Pancreas (tissue), 10 donors: Measurements from ENCODE around the gene CASP3. TPM values are rescaled to one million over a fixed set of nuclear protein-coding genes. Genes with fewer than 3 reads are reported as not detected.

ENCODE experiments used
- ATAC-seq, 4 donors: fragments of 200-7000 bp; cut with Tn5 transposase; one replicate each; pipeline versions ENCODE4 v1.8.0 to v1.9.1; 2020; ENCODE audit warnings: mild to moderate bottlenecking in 4 of 4, moderate library complexity in 4 of 4
- DNase-seq, 6 donors: peaks; one replicate each; pipeline ENCODE4 v3.0.0-alpha.2; 2020
- FAIRE-seq: peaks from 2 replicates; lab custom pipeline; 2012; peaks lifted over from hg19 to GRCh38; lab: Jason Lieb, UNC
- H3K27ac ChIP-seq, 4 donors: fragments of 200-600 bp; sonication (generic); 1 replicate in 3 of 4; 2 replicates in 1 of 4; pipeline versions ENCODE4 v1.5.0 to v1.8.0; 2020
- H3K27me3 ChIP-seq, 4 donors: fragments of 200-600 bp; one replicate each; pipeline ENCODE4 v1.8.0; 2021
- H3K36me3 ChIP-seq, 3 donors: fragments of 200-600 bp; sonication (generic) in 1 of 3; one replicate each; pipeline versions ENCODE4 v1.5.0 to v1.8.0; 2020 to 2021
- H3K4me1 ChIP-seq, 3 donors: fragments of 200-600 bp; one replicate each; pipeline ENCODE4 v1.8.0; 2021
- H3K4me3 ChIP-seq, 4 donors: fragments of 200-600 bp; sonication (generic) in 2 of 4; one replicate each; pipeline versions ENCODE4 v1.5.0 to v1.8.0; 2020 to 2021
- H3K9me3 ChIP-seq, 4 donors: fragments of 200-600 bp; one replicate each; pipeline ENCODE4 v1.8.0; 2021
- WGBS, 2 donors: extraction: QIAGEN DNeasy Blood & Tissue Kit; methylation state at CpG; one replicate each; pipeline ENCODE4 v1.1.7; 2013; 5-methylcytosine and 5-hydroxymethylcytosine counted together
- intact Hi-C, 3 donors: fragments of 100-400 bp; cut with DNase I; formaldehyde crosslinking; loops; one replicate each; pipeline versions ENCODE4 v1.11.1 to v1.14.2; 2022
- polyA plus RNA-seq, 2 donors: library from polyadenylated mRNA; stranded (reverse); fragments of 200-250 nt; gene quantifications; one replicate each; pipeline ENCODE4 v1.2.3, GENCODE V29; 2013
- total RNA-seq, 6 donors: library from RNA; stranded (reverse); fragmentation: NEBNext Ultra II Directional in 4 of 6; extraction: Animal tissue kit (Norgen Biotek cat#: 25700) in 4 of 6; gene quantifications; one replicate each; pipeline versions ENCODE4 v1.2.1 to v1.2.4, GENCODE V29; 2021 to 2023
- TF ChIP-seq, protein P1 (sequence below), 4 donors: fragments of 200-600 bp; sonication (generic) in 3 of 4; IDR thresholded peaks; one replicate each; pipeline versions ENCODE4 v1.5.0 to v1.8.0; 2021; ENCODE audit warnings: antibody characterized with exemption in 4 of 4
- donor health status: healthy with polysubstance abuse.
- donor health status: DM: no; HTN: no; CAD: no; lungs with moderate emphysema.
- donor health status: DM: no; HTN: no; CAD: no.
- donor health status: control.
- donor health status: control.
- donor health status: Bipolar disorder and iron deficiency.
- donor health status: DM: yes; HTN: yes; CAD: no.
- donor health status: DM: no; HTN: no; CAD: no.
- donor health status: DM: no; HTN: no; CAD: no.
- donor health status: DM: yes; HTN: yes; CAD: no.

The CASP3 gene
- total and polyA plus RNA-seq, 8 donors, result 3.6 to 13.6 (median 6.3) TPM

- intact Hi-C loops, result no loop called here
- DNase-seq (no peak), FAIRE-seq (no peak), ATAC-seq (no peak)
- WGBS, 2 donors, result 91 to 94% methylated on average over 5 of the region's 5 CpGs
- TF ChIP-seq, protein P1, sequence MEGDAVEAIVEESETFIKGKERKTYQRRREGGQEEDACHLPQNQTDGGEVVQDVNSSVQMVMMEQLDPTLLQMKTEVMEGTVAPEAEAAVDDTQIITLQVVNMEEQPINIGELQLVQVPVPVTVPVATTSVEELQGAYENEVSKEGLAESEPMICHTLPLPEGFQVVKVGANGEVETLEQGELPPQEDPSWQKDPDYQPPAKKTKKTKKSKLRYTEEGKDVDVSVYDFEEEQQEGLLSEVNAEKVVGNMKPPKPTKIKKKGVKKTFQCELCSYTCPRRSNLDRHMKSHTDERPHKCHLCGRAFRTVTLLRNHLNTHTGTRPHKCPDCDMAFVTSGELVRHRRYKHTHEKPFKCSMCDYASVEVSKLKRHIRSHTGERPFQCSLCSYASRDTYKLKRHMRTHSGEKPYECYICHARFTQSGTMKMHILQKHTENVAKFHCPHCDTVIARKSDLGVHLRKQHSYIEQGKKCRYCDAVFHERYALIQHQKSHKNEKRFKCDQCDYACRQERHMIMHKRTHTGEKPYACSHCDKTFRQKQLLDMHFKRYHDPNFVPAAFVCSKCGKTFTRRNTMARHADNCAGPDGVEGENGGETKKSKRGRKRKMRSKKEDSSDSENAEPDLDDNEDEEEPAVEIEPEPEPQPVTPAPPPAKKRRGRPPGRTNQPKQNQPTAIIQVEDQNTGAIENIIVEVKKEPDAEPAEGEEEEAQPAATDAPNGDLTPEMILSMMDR (IDR thresholded peaks at IDR 0.05), result no peak
- H3K9me3 ChIP-seq, result no peaks in the 10 kb centered on the region
- H3K27ac ChIP-seq, result no peak overlapping the region
- H3K4me3 ChIP-seq, result no peak overlapping the region
- H3K4me1 ChIP-seq, result no peaks in the 10 kb centered on the region
- no peaks in the 10 kb centered on the region for H3K36me3 ChIP-seq
- no peaks in the 10 kb centered on the region for H3K27me3 ChIP-seq
These were observed 43.8 kb upstream of the CASP3 start for GRCh38 chr4:184693056-184693455.

DNA sequence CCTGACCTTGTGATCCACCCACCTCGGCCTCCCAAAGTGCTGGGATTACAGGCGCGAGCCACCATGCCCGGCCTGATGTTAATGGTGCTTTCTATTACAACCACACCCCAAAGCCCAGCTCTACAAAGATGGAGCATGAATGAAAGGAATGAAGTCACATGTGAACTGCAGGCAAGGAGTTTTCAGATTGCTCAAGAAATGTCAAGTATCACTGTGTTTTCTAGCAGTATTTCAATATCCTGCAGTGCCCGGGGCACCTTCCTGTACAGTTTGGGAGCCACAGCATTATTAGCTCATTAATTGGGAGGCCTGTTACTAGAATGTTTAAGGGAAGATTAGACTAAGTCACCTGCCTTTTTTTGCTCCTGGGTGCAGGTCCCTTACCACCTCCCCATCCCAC, 40.4 kb upstream of the CASP3 start:
- TF ChIP-seq, protein P1 (IDR thresholded peaks at IDR 0.05), result no peak
- FAIRE-seq (no peak), ATAC-seq (no peak), DNase-seq (no peak)
- no peak overlapping the region for H3K4me3 ChIP-seq
- intact Hi-C loops, result no loop called here
- 55 to 58% methylated on average over 5 of the region's 5 CpGs for WGBS, 2 donors
- no peak overlapping the region for H3K27ac ChIP-seq
- H3K27me3 ChIP-seq, result no peaks in the 10 kb centered on the region
- no peaks in the 10 kb centered on the region for H3K4me1 ChIP-seq
- no peaks in the 10 kb centered on the region for H3K36me3 ChIP-seq
- H3K9me3 ChIP-seq, result no peaks in the 10 kb centered on the region

GRCh38 chr4:184688447-184688846, 39.2 kb upstream of the CASP3 start:
- WGBS, 2 donors, result 84 to 85% methylated on average over 11 of the region's 11 CpGs
- FAIRE-seq (no peak), DNase-seq (no peak), ATAC-seq (no peak)
- Histone ChIP-seq H3K27ac (no peak overlapping the region), H3K4me3 (no peak overlapping the region), H3K36me3 (no peaks in the 10 kb centered on the region), H3K9me3 (no peaks in the 10 kb centered on the region), H3K27me3 (no peaks in the 10 kb centered on the region), H3K4me1 (no peaks in the 10 kb centered on the region)
- intact Hi-C loops, result no loop called here
- TF ChIP-seq, protein P1 (IDR thresholded peaks at IDR 0.05), result no peak

GRCh38 chr4:184688005-184688404, 38.8 kb upstream of the CASP3 start:
- no peak for FAIRE-seq
- TF ChIP-seq, protein P1 (IDR thresholded peaks at IDR 0.05), result no peak
- intact Hi-C loops, result no loop called here

DNA sequence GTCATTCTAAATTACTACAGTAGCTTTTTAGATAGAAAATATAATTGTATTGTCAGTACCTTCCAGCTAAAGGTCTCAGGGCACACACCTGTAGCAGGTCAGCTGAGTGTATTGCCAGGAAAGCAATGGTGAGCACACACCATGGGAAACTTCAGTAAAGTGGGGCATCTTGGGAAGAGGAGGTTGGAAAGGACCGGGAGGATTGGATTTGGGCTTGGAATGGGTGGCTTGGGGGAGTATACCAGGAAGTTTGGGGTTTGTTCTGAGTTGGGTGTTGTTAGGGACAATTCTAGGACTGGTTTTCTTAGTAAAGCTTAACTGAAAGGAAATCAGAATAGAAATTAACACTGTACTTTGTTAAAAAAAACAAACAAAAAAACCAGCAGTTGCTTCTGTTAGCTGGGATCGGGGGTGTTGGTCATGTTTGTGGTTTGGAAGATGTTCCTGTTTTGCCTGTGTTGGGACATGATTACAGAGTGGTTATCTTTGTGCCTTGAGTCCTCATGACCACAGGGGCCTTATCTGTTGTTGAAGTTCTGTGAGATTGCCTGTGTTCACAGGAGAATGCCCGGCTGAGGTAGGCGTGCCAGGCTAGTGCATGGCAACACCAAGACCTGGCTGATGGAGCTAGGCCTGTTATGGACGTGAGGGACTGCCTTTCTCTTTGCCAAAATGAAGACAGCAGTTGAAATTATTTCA, 35.4 kb upstream of the CASP3 start:
- TF ChIP-seq, protein P1 (IDR thresholded peaks at IDR 0.05), result no peak
- Histone ChIP-seq H3K27ac (no peak overlapping the region), H3K27me3 (no peaks in the 10 kb centered on the region), H3K36me3 (no peaks in the 10 kb centered on the region), H3K9me3 (no peaks in the 10 kb centered on the region), H3K4me3 (no peak overlapping the region), H3K4me1 (no peaks in the 10 kb centered on the region)
- 66 to 71% methylated on average over 5 of the region's 5 CpGs for WGBS, 2 donors
- DNase-seq (no peak), FAIRE-seq (no peak), ATAC-seq (peak in 2 of 4 donors; percentile 24 to 32)
- intact Hi-C loops, result no loop called here

More at GRCh38 chr4:184688005-184688404, 38.8 kb upstream of the CASP3 start:
- 60 to 61% methylated on average over 3 of the region's 3 CpGs for WGBS, 2 donors
- ATAC-seq (no peak), DNase-seq (no peak)
- Histone ChIP-seq H3K4me3 (no peak overlapping the region), H3K4me1 (no peaks in the 10 kb centered on the region), H3K9me3 (no peaks in the 10 kb centered on the region), H3K27ac (no peak overlapping the region), H3K36me3 (no peaks in the 10 kb centered on the region), H3K27me3 (no peaks in the 10 kb centered on the region)
